ENCODE results near the gene NAE1.

NAE1 gene

DNA sequence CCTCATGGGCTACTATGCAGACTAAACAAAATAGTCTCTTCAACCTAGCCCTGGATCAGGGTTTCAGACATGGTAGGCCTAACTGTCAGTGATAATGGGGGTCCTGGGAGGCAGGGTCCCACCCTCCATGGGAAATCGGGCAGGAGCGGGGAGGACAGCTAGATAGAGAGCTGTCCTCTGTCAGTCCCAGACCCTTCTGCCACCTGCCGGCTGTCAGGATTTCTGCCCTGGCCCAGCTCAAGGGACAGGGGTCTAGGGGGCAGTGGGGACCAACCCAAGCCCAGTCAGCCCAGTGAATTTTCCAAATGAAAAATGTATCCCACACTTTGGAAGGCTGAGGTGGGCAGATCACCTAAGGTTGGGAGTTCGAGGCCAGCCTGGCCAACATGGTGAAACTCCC is 18.8 kb upstream of the NAE1 start:
- DNase-seq = no peak

DNA sequence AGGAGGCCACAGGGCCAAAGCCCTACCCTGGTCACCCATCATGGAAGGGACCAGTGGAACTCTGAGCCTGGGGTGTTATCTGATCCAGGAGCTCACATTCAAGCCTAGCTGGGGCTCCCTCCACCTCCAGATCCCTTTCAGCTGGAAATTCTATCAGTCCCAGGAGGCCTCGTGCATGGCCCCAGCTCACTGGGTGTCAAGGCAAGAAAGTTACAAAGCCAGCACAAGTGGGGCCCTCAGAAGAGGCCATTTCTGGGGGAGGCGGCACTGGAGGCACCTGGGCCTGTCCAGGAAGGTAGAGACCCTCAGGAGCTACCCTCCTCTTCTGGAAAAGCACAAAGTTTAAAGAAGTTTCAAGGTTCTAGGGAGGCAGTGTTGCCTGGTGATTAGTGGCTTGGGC is 18.2 kb upstream of the NAE1 start:
- DNase-seq = no peak

DNA sequence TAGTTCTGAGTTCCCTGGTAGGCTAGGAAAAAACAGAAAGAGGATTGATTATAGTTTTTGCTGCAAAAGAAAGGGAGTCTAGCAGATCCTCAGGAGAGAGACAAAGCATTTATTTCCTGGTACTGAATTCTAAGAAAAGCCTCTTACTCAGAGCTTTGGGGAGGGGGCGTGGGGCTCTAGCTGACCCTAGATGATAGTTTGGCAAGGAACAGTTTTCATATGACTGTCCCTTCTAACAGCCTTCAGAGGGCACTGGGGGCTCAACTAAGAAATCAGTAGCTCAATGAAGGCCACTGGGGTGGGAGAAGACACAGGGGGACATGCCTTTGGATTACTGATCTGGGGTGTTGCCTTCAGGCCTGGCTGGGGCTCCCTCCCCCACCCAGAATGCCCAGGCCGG is 17.4 kb upstream of the NAE1 start:
- no peak for DNase-seq

DNA sequence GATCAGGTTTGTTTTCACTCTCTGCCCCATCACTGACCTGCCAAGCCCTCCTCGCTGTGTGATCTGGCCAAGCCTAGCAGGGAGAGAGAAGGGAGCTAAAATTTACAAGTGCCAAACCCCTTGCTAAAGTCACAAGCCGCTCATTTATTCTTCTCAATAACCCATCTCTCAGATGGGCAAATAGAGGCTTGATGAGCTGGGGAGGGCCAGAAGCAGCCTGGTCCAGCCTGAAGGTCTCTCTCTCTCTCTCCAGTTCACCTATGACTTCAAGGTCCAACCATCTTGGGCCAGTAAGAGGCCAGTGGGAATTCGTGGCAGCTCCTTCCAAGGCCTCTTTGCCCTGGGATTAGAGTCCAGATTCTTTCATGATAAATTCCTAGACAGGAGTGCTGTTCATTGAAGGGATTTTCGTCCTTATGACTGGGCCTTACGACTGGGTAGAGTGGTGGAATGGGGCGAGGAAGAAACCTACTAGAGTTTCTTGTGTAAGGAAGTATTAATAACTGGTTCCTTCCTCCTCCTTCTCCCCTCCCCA is 16.8 kb upstream of the NAE1 start:
- DNase-seq = no peak

DNA sequence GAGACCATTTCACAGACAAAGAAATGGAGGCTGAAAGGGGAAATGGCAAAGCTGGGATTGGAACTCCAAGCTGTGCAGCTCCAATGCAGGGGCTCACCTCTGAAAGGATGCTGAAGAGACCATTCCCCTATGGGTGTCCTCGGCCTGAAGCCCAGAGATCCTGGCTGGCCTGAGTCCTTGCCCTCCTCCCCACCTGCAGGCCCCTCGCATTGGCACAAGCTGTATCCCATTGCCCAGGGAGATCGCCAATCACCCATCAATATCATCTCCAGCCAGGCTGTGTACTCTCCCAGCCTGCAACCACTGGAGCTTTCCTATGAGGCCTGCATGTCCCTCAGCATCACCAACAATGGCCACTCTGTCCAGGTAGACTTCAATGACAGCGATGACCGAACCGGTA is 16.1 kb upstream of the NAE1 start:
- DNase-seq = no peak

DNA sequence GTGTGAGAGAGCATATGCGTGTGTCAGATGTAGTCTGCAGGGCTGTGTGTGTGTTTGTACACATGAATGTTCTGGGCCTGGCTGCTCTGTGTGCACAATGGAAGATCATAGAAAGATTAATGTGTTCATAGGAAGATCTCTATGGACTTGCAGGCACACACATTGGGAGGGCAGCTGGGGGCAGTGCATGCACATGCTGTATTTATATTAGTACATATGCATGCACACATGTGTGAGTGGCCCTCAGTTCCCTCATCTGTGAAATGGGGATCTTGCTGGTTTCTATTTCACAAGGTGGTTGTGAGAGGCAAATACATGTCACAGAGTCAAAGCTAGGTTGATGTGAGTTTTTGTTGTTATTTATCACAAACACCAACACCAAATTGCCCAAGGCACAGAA is 15.5 kb upstream of the NAE1 start:
- no peak for DNase-seq

DNA sequence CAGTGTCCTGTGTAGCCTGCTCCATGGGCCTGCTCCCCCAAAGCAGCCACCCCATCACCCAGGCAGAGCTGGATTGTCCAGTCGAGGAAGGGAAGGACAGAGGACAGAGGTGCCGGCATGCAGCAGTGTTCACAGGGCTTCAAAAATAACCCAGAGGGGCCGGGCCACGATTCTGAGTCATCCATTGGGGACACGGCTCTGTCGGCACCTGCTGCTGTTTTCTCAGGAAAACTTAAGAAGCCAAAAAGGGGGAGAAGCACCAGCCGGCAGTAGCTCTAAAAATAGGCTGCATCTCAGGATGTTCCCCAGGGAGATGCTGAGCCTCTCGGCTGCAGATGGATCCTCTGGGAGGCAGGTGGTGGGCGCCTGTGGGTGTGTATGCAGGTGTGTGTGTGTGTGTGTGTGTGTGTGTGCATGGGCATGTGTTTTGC is 15.0 kb upstream of the NAE1 start:
- peak; percentile 32 to 71 (median 48) for DNase-seq

DNA sequence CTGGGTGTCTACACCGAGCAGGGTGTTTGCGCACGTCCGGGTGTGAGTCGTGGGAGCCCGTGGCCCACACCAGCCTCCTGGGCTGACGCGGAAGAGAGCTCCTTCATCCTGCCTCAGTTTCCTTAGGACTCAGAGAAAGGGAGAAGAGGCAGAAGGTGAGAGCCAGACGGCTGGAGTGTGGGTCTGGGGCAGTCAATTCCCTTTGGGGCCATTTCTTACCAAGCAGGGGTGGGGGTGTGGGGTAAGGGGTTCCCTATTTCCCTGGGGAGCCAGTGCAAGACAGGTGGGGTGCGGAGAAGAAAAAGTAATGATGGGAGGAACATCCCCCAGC is 14.3 kb upstream of the NAE1 start:
- no peak for DNase-seq

DNA sequence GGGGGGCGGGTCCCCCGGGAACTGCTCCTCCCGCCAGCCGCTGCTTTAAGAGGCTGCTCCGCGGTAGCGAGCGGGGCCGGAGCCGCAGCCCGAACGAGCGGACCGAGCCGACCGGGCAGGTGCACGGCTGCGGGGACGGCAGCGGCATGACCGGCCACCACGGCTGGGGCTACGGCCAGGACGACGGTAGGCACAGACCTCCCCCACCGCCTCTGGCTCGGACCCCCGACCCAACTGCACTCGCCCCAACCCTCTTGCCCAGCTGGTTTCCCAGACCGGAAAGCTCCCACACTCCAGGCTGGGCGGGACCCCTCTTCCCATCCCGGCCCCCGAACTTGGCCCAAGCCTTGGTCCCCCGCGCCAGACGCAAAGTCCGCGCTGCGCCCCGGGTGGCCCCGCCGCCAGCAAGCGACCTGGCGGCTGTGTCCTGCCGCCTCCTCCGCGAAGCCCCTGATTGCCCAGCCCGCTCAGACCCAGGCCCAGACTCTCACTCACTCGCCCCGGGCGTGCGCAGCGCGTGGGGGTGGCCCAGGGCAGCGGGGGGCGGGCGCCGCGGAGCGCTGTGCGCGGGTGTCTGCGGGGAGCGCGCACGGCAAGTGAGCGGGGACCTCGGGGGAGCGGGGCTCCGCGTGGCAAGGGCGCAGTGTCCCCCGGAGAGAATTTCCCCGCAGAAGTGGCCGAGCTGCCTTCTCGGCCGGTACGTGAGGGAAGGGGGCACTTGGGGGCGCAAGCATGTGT is 13.7 kb upstream of the NAE1 start, which contains the start of gene CA7:
TSS of gene CA7 (plus strand) at position 73 of the 738 bp plus-strand sequence. CDS start at position 147, 74 bp downstream.
- peak in 2 of 3 experiments; percentile 23 to 28 for DNase-seq

DNA sequence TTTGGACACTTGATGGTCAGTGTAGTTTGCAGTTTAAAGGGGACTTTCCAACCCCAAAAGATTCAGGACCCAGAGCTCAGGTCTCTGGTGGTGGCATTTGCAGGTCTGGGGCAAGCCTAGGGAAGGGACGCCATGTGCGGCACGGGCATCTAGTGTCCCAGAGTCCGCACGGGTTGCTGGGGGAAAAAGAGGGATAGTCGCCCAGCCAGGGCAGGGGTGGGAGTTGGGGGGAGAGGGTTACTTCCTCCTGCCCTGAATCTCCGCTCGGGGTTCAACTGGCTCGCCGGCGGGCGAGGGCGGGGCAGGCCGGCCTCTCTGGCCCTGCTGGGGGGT is 13.2 kb upstream of the NAE1 start:
- no peak for DNase-seq

DNA sequence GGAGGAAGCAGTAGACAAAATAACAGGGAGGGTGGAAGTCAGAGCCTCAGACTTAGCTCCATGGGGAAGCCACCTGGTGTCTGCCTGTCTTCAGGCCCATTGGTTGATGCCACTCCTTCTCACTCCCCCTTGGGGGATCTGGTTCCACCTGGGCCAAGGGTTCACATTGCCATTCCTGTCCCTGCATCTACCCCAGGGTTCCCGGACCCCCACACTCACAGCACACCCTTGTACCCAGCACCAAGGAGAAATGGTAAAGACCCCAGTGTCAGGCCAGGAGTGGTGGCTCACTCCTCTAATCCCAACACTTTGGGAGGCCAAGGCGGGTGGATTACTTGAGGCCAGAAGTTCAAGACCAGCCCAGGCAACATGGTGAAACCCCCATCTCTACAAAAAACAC is 12.4 kb upstream of the NAE1 start:
- no peak for DNase-seq

DNA sequence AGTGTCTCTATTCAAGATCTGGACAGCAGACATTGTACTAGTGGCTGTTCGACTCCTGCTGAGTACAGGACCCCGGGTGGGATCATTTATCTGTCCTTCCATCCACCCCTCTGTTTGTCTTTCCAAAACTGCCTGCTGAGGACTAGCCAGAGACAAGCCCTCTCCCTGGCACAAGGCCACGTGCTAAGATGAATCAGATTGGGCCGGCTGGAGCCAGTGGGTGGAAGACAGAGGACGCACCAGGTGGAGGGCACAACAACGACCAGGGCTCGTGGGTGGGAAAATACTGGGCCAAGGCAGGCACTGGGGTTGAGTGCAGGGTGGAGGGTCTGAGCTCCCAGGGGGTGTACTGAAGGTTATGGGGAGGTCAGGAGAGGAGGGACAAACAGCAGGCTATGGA is 12.0 kb upstream of the NAE1 start:
- DNase-seq = peak in 1 of 3 experiments; percentile 26

DNA sequence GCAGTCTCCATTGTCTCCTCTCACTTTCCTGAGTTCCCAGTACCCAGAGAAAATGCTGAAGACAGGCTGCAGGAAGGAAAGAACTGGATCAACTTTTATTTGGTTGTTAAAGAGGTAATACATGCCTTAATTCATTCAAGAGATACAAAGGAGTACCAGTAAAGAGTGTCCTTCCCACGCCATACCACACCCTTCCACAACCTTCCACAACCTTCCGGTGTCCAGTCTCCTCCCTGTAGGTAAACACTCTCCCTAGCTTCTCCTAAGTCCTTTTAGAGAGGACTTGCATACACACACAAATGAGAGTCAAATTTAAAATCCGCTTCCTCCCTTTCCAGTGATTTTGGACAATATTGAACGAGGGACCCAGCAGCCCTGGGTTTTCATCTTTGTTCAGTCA is 10.6 kb upstream of the NAE1 start:
- DNase-seq = no peak

DNA sequence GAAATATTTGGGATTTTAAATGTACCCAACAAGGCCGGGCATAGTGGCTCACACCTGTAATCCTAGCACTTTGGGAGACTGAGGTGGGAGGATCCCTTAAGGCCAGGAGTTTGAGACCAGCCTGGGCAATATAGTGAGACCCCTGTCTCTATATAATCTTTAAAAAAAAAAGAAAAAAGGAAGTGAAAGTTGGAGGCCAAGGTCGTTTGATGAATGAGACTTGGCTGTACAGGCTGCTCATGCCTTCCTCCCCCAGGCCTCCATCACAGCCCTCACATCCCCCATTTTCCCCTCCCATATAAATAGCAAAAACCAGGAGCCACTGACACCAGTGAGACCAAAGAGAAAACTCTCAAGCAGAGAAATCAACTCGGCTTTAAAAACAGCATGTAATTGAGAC is 10.1 kb upstream of the NAE1 start:
- DNase-seq = no peak

DNA sequence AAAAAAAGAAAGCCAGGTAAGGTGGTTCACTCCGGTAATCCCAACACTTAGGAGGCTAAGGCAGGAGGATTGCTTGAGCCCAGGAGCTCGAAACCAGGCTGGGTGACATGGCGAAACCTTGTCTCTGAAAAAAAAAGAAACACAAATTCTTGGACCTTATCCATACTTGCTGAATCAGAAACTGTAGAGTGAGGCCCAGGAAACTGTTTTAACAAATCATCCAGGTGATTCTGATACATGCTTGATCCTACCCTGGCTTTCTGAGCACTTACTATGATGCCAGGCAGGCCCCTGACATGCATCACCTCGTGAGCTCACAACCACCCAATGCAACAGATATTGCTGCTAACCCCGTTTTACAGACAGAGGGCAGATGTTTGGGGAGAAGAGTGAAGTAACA is 4.0 kb upstream of the NAE1 start:
- no peak for DNase-seq

DNA sequence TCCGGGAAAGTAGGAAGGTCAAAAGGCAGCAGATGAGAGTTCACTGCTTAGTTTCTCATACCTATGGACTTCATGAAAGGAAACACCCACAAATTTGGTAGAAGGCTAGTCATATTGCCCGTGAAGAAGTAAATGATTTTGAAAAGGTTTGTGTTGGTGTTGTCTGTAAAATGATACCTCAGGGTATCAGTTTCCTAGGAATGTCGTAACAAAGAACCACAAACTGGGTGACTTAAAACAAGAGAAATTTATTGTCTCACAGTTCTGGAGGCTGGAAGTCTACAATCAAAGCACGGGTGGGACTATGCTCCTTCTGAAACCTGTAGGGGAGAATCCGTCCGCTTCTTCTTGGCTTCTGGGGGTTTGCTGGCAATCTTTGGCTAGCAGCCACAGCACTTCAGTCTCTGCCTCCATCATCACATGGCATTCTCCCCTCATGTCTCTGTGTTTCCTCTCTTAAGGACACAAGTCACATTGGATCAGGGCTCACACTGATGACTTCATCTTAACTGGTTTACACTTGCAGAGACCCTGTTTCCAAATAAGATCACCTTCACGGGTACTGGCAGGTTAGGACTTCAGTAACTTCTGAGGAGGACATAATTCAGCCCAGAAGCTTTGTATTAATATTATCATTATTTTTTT is 2.0 kb upstream of the NAE1 start:
- no peak for DNase-seq

DNA sequence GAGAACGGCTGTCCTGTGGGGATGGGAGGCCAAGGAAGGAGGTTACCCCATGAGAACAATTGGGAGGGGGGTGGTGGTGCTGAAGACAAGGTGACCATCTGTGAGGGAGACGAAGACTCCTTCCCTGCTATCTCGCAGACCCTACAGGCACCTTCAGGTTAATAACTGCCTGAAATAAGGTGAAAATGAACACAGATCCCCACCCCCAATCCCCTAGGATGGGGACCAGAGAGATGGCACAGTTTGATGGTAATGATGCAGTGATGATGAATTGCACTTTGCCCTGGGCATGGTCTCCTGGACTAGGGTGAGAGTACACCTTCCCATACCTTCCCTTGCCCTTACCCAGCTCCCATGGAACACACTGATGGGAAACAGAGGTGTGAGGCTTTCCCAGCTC is 1.4 kb upstream of the NAE1 start:
- DNase-seq = no peak

DNA sequence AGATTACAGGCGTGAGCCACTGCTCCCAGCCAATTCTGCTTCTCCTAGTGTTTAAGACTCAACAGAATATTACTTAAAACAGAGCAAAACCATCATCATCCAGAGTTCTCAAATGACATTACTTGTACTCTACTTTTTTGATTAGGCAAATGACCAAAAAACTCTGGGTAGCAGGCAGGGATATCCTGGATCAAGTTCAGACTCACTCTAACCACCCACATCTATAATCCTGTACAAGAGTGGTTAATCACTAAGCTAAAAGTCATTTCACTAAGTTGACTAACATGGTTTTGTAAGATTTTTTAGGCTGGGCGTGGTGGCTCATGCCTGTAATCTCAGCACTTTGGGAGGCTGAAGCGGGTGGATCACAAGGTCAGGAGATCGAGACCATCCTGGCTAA is 6.8 kb downstream of the NAE1 start:
- DNase-seq = no peak

DNA sequence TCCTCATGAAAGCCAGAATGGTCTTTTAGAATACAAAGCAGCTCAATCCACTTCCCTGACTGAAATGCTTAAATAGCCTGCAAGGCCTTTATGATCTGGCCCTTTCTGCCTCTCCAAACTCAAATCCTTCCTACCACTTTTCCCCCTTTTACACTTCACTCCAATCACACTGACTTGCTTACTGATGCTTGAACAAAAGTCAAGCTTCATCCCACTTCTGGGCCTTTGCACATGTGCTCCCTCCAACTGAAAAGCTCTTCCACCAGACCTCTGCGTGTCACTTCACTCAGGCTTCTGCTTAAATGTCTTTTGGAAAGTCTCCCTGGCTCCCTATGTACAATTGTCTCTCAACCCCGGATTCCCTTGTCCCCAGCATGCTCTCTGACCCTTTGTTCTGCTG is 16.0 kb downstream of the NAE1 start:
- DNase-seq = no peak

DNA sequence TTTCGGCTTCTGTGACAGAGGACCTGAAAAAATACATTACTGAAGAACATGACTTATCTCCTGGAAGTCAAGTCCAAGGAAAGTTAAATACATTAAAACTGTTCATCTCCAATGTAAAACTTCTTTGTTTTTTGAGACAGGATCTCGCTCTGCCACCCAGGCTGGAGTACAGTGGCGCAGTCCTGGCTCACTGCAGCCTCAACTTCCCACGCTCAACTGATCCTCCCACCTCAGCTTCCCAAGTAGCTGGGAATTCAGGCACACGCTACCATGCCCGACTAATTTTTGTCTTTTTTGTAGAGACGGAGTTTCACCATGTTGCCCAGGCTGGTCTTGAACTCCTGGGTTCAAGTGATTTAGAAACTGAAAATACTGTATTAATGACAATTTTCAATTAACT is 19.7 kb downstream of the NAE1 start:
- no peak for DNase-seq

DNA sequence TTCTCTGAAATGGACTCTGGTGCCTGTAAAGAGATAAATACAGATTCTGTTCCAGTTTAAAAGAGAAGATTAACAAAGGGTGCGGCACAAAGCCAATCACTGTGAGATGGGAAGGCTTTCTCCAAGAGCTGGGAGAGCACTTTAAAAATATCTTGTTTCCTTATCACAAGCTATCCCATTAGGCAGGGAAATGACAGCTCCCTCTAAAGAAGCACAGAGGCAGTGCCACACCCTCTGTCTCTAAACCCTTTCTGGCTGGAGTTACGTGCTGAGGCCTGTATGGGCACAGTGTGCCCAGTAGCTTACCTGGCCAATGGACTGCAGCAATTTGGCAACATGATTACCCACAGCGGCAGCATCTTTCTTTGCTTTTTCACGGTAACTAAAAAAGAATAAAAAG is 20.4 kb downstream of the NAE1 start:
- DNase-seq = no peak

DNA sequence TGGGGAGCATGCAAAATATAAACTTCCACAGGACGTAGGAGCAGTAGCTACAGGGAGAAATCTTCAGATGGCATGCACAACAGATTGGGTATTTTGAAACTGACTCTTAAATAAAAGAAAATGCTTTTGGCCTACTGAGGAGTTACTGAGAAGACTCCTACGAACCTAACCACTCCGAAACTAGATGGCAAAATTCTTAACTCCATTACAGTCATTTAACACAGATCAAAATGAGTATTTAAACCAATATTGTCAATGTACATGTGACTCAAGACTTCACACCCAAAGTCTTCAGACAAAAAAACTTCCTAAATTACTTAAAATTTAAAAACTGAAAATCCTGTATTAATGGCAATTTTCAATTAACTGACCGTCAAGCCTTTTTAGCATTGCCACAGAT is 21.0 kb downstream of the NAE1 start:
- no peak for DNase-seq

DNA sequence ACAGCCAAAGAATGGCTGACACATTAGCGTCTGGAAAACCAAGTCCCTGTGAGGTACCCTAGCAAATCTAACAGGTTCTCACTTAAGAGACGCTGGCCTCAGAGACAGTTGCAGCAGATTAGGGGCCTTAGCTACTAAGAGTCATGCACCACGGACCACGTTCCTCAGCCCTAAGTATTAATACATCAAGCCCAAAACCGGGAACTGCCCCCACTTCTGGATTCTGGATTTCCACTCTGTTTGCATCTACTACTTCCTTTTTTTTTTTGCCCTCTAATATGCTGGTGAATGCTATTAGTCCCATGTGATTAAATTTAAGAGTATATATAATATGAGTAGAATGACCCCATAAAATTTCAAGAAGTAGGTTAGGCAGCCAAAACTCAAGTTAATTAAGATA is 28.6 kb downstream of the NAE1 start:
- DNase-seq = no peak

DNA sequence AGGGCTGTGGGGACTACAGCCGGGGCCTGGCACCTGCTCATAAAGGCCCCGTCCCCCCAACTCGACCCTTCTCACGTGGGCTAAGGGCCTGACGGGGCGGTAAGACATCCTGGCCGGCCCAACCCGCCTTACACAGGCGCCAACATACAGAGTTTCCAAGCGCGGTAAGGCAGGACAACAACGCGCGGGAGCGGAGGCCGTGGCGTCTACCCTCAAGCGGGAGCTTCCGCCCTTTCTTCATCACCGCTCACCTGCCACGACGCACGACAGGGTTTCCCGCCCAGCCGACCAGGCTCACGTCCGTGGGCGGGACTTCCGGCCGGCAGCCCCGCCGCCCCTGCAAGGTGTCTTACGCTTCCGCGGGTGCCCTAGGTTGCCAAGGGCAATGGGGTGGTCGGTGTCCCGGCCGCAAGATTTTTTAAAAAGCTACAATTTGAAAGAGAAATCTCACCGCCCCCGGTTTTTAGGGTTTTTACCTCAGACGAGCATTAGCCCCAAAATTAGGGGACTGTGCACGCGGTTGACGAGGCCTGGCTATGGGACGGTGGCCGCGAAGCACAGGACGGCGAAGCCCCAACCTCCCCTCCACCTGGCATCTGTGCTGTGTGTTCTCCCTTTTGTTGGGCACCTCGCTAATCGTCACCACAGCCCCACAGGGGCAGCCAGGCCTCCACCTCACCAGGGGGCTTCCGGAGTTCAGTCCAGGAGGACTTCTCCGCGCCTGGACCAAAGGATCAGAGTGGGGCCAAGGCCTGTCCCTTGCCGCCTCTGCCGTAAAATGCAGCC is 29.3 kb downstream of the NAE1 start, which contains the start of gene TERB1:
TSS of gene TERB1 (minus strand) at position 265 of the 786 bp plus-strand sequence. CDS start 4,786 bp downstream, outside the sequence.
- no peak for DNase-seq
